ENCODE data around the gene FOXO1.

DNA sequence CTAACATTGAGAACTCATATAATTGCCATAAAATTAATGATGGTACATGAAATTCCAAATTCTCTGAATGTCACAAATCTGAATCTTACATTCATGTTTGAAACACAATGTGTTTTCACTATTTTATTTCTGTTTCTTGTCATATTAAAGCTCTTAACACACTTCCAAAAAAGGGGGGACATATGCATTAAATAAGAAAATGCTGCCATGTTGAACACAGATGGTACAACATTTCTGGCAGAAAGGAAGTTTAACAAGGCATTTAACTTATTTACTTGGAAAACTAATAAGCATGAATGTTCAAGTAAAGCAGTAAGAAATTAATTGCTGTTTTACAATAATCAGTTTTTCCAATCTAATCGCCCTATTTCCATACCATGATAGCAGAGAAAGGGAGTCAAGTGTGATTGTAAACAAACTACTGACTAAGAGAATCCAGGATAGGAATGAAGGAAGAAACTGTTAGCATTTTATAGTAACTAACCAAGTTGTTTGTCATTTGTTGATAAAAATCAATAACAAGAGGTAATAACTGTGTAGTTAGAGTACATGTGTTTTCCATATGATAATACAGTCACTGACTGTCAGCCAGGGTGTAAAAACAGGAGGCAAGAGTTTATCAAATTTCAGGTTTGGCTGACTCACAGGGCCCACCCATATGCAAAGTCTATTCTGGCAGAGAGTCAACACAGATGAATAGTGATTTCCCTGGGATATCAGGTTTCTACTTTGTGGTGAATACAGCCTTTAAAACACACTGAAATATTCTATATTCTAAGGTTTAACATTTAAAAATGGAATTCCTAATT, 5.7 kb upstream of the FOXO1 start:
- TF ChIP-seq, protein P1, sequence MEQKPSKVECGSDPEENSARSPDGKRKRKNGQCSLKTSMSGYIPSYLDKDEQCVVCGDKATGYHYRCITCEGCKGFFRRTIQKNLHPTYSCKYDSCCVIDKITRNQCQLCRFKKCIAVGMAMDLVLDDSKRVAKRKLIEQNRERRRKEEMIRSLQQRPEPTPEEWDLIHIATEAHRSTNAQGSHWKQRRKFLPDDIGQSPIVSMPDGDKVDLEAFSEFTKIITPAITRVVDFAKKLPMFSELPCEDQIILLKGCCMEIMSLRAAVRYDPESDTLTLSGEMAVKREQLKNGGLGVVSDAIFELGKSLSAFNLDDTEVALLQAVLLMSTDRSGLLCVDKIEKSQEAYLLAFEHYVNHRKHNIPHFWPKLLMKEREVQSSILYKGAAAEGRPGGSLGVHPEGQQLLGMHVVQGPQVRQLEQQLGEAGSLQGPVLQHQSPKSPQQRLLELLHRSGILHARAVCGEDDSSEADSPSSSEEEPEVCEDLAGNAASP (IDR thresholded peaks at IDR 0.05), result no peak
- TF ChIP-seq BHLHE40 (IDR thresholded peaks at IDR 0.05; ENCODE audit: low read length), result no peak
